CD4-positive, alpha-beta T cell treated with Interleukin-17A for 4 hours (primary cell): Measurements from ENCODE around the gene TRPV2.

Experiments used
- DNase-seq: peaks from one replicate; pipeline ENCODE4 v3.0.0-alpha.2; 2020; ENCODE audit warnings: mixed read lengths

TRPV2 gene

DNA sequence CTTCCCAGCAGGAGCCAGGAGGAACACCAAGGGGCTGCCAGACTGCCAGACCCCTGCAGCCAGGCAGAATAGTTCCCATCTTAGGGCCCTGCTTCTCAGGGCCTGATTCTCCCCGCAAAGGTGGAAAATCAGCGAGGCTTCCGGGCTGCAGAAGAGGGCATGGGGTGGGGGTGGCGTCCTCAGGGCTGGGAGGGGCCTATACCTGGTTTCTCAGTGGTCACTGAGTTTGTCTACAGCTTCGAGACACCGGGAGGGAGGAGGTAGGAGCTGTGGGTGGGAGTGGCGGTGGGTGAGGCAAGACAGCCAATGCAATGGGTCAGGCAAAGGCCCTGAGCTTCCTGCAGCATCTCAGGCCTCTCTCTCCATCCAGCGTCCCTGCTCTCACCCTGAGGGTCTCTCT, 62.3 kb downstream of the TRPV2 start:
- no peak for DNase-seq

DNA sequence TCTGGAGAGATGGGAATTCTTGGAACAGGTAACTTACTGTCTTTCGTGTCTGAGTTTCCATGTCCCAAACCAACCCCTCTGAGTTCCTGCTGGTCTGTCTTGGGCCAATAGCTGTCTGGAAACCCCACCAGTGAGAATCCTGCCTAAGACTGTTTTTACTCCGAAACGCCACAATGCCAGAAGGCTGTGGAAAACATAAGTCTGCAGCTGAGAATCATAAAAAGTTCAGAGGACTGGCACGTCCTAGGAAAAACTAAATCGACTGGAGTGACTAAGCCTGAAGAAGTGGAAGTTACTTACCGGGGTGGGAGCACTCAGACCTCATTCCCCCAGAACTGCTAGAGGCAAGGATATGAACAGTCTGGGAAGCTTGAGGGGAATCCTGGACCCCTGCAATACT, 63.3 kb downstream of the TRPV2 start:
- DNase-seq = no peak

DNA sequence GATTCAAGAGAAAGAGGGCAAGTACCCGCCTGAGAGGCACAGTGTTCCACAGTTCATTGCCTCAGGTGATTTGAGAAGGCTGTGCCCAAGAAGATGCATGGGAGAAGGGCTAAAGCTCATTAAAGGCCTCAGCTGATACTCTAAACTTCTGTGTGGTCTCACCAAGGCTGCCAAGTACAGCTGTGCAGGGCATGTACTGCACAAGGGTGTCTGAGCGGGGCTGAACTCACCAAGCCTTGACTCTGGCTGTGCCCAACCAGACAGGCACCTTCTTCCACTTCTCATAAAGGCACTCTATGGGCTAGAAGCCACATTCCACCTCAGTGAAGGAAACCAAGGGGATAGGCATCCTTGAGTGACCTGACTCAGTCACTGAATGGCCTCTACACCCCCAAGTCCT, 63.9 kb downstream of the TRPV2 start:
- DNase-seq = no peak

DNA sequence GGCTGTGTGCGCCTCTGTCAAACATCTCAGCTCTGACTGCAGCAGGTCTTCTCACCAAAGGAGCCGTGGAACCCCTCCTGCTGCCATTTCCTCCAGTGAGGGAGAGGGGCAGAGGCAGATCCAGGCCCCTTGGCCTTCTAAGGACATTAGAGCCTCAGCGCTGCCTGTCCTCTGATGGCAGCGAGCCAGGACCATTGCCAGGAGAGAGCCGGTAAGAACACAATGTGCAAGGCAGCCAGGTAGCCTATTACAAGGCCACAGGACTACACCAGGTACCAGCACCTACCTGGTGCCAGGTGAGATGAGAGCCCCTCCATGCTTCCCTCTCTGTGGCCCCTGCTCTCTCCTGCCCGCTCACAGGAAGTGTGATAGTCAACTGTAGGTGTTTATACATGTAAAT, 65.6 kb downstream of the TRPV2 start:
- no peak for DNase-seq

DNA sequence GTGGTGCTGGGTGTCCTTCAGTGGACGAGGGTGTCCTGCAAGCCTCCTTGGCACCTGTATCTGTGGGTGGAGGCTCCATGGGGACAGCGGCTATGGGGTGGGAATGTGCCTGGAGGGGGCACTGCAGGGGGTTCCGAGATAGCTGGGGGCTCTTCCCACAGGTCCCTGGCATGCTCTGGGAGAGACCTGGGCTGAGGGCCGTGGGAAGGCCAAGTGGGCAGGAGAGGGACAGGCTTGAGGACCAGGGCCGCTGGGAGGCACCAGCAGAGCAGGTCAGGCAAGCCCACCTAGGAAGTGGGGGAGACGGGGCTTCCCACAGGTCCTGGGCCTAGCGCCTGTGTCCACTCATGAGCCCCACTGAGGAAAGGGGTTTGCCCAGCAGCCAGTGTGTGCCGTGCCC, 66.9 kb downstream of the TRPV2 start:
- DNase-seq = no peak

DNA sequence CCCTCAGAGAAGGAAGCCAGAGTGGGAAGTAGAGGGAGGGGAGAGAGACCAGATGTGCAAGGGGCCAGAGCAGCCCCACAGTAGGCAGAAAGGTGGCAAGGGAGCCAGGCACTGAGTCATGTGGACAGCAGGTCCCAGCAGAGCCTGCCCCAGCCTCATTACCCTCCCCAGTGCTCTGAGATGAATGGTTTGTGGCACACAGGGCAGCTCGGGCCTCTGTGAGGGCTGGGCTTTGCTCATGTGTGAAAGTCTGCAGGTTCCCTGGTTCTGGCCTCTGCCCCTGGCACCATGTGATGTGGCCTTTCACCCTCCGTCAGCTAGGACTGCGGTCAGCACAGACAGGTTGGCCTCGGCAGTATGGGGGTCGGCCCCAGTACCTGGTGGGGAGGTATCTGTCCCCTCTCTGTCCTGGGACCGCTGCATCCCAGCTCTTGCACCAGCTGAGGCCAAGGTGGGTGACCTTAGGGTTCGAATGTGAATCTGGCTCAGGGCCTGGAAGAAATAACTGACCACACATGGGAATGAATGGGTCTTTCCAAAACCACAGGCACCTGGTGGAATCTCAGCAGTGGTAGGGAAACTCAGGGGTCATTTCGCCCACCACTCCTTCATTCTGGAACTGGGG, 67.8 kb downstream of the TRPV2 start:
- no peak for DNase-seq

DNA sequence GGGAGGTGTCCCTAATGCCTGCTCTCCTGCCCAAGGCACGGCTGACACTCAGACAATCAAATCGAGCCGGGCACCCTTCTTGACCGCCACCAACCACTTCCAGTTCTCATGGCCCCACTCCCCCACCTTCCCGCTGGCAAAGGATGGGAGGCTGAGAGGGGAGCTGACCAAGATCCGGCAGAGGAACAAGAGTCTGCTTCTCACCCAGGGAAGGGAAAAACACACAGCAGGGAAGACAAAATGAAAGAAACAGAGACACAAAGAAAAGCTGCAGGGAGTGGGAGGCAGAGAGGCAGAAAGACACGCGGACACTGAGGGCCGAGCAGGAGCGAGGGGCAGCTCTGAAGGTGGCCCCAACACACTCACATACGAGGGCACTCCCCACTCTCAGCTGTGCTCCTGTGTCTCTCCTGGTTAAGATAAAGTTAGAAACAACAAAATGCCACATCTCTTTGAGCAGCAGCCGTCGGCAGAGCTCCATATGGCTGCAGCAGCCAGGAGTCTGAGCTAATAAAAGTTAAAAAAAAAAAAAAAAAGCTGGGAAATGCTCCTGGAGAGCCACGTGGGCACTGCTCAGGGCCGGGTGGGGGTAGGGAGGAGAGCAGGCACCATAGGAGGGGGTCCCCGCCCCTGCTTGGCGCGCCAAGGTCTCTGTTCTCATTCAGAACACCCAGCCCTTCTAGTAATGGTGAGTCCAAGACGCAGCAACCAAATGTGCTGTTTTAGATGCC, 69.2 kb downstream of the TRPV2 start:
- DNase-seq = no peak
